Activated CD8-positive, alpha-beta memory T cell treated with anti-CD3 and anti-CD28 coated beads, Interleukin-2, amount 50 U/mL, for 48 hours (primary cell): ENCODE data around the gene VPS4B.

Experiments
- DNase-seq: peaks from one replicate; pipeline ENCODE4 v3.0.0-alpha.2; 2020

The VPS4B gene

GRCh38 chr18:63427558-63427957, 5.3 kb upstream of the VPS4B start:
- DNase-seq: no peak

GRCh38 chr18:63422864-63423304, 608 bp upstream of the VPS4B start:
- DNase-seq: no peak

- no peak for DNase-seq
Measured at GRCh38 chr18:63421514-63421913, 762 bp downstream of the VPS4B start.

- no peak for DNase-seq
Measured at GRCh38 chr18:63412953-63413352, 9.3 kb downstream of the VPS4B start.

GRCh38 chr18:63410792-63411191, 11.5 kb downstream of the VPS4B start:
- DNase-seq: no peak

- DNase-seq: no peak
Measured at GRCh38 chr18:63409301-63409700, 13.0 kb downstream of the VPS4B start.

- no peak for DNase-seq
Measured at GRCh38 chr18:63407734-63408133, 14.5 kb downstream of the VPS4B start.

GRCh38 chr18:63405986-63406385, 16.3 kb downstream of the VPS4B start:
- DNase-seq: no peak

- no peak for DNase-seq
Measured at GRCh38 chr18:63402246-63403162, 19.8 kb downstream of the VPS4B start.

- no peak for DNase-seq
Measured at GRCh38 chr18:63399300-63399699, 23.0 kb downstream of the VPS4B start.

GRCh38 chr18:63397349-63397748, 24.9 kb downstream of the VPS4B start:
- DNase-seq: no peak

GRCh38 chr18:63395503-63395902, 26.8 kb downstream of the VPS4B start:
- no peak for DNase-seq

GRCh38 chr18:63394954-63395353, 27.3 kb downstream of the VPS4B start:
- DNase-seq: no peak

- no peak for DNase-seq
Measured at GRCh38 chr18:63387861-63388260, 34.4 kb downstream of the VPS4B start.

- DNase-seq: no peak
Measured at GRCh38 chr18:63382843-63383242, 39.4 kb downstream of the VPS4B start.

GRCh38 chr18:63379639-63379962, 42.7 kb downstream of the VPS4B start:
- DNase-seq: no peak

GRCh38 chr18:63378919-63379638, 43.2 kb downstream of the VPS4B start:
- DNase-seq: no peak

GRCh38 chr18:63377275-63377980, 44.8 kb downstream of the VPS4B start:
- DNase-seq: no peak

- no peak for DNase-seq
Measured at GRCh38 chr18:63376538-63376937, 45.7 kb downstream of the VPS4B start.

GRCh38 chr18:63374540-63374939, 47.7 kb downstream of the VPS4B start:
- no peak for DNase-seq

- no peak for DNase-seq
Measured at GRCh38 chr18:63373161-63373560, 49.1 kb downstream of the VPS4B start.

- no peak for DNase-seq
Measured at GRCh38 chr18:63368611-63369010, 53.7 kb downstream of the VPS4B start.
